Iris pigment epithelial cell (primary cell): ENCODE results near the gene SLC5A4.
A peak's percentile ranks its signal among the peaks of the same experiment; 100 is the strongest.
"Not testable (repeated sequence)": the region's sequence is repeated elsewhere in the genome, so short reads cannot be mapped to it uniquely, and the experiment has no call there.

Experiments
- DNase-seq: peaks from one replicate; pipeline ENCODE4 v3.0.0-alpha.2; 2011; ENCODE audit warnings: low read depth

The SLC5A4 gene

GRCh38 chr22:32255217-32255616 is at the start of gene SLC5A4:
Gene SLC5A4 (minus strand): TSS chr22:32255347. CDS start chr22:32255329, 18 bp downstream.
- no peak for DNase-seq

GRCh38 chr22:32293921-32294320 is 38.8 kb upstream of the SLC5A4 start:
- not testable (repeated sequence) for DNase-seq

- DNase-seq = no peak
These were observed 31.2 kb upstream of the SLC5A4 start for GRCh38 chr22:32286290-32286840.

GRCh38 chr22:32281072-32281471 is 25.9 kb upstream of the SLC5A4 start:
- peak; percentile 59 for DNase-seq

GRCh38 chr22:32275353-32275752 is 20.2 kb upstream of the SLC5A4 start:
- DNase-seq = not testable (repeated sequence)

GRCh38 chr22:32271389-32271788 is 16.2 kb upstream of the SLC5A4 start:
- DNase-seq = no peak

GRCh38 chr22:32270641-32271369 is 15.7 kb upstream of the SLC5A4 start:
- DNase-seq = no peak

GRCh38 chr22:32269316-32269715 is 14.2 kb upstream of the SLC5A4 start:
- DNase-seq = no peak

- no peak for DNase-seq
These were observed 11.9 kb upstream of the SLC5A4 start for GRCh38 chr22:32267011-32267410.

GRCh38 chr22:32265882-32266767 is 11.0 kb upstream of the SLC5A4 start:
- DNase-seq = peak; percentile 66

- not testable (repeated sequence) for DNase-seq
These were observed 8.5 kb upstream of the SLC5A4 start for GRCh38 chr22:32263678-32264077.

GRCh38 chr22:32261306-32261705 is 6.2 kb upstream of the SLC5A4 start:
- DNase-seq = no peak

- no peak for DNase-seq
These were observed 3.6 kb upstream of the SLC5A4 start for GRCh38 chr22:32258791-32259190.

- peak; percentile 1 for DNase-seq
These were observed 579 bp upstream of the SLC5A4 start for GRCh38 chr22:32255726-32256125.

GRCh38 chr22:32249231-32249630 is 5.9 kb downstream of the SLC5A4 start:
- no peak for DNase-seq

- no peak for DNase-seq
These were observed 6.9 kb downstream of the SLC5A4 start for GRCh38 chr22:32248276-32248675.

GRCh38 chr22:32246166-32246565 is 9.0 kb downstream of the SLC5A4 start:
- no peak for DNase-seq

GRCh38 chr22:32245042-32245441 is 10.1 kb downstream of the SLC5A4 start:
- no peak for DNase-seq

- no peak for DNase-seq
These were observed 10.6 kb downstream of the SLC5A4 start for GRCh38 chr22:32244547-32244946.

GRCh38 chr22:32240461-32240860 is 14.7 kb downstream of the SLC5A4 start:
- DNase-seq = no peak

- DNase-seq = no peak
These were observed 17.2 kb downstream of the SLC5A4 start for GRCh38 chr22:32237906-32238305.

GRCh38 chr22:32236970-32237369 is 18.2 kb downstream of the SLC5A4 start:
- no peak for DNase-seq

GRCh38 chr22:32233091-32233490 is 22.1 kb downstream of the SLC5A4 start:
- no peak for DNase-seq
